Parathyroid adenoma (tissue), 2 donors: ENCODE results near the gene TRMT61A.

Experiments used
- H2AFZ ChIP-seq: fragments of 300-600 bp; sonication (generic); one replicate; pipeline ENCODE4 v1.7.0; 2017; ENCODE audit warnings: antibody characterized with exemption, mild to moderate bottlenecking
- H3K27ac ChIP-seq: fragments of 300-600 bp; sonication (generic); one replicate; pipeline ENCODE4 v1.7.0; 2017
- H3K27me3 ChIP-seq: fragments of 300-600 bp; sonication (generic); one replicate; pipeline ENCODE4 v1.7.0; 2017; ENCODE audit warnings: low read length; ENCODE audit not compliant: control insufficient read depth, insufficient read depth
- H3K36me3 ChIP-seq: fragments of 300-600 bp; sonication (generic); one replicate; pipeline ENCODE4 v1.7.0; 2017; ENCODE audit warnings: low read length; ENCODE audit not compliant: control insufficient read depth, insufficient read depth
- H3K4me1 ChIP-seq: fragments of 300-600 bp; sonication (generic); one replicate; pipeline ENCODE4 v1.7.0; 2017; ENCODE audit warnings: control low read depth
- H3K4me2 ChIP-seq: fragments of 300-600 bp; sonication (generic); one replicate; pipeline ENCODE4 v1.7.0; 2017; ENCODE audit warnings: low read length
- H3K4me3 ChIP-seq: fragments of 300-600 bp; sonication (generic); one replicate; pipeline ENCODE4 v1.7.0; 2017; ENCODE audit warnings: low read depth, low read length
- H3K79me2 ChIP-seq: fragments of 300-600 bp; sonication (generic); one replicate; pipeline ENCODE4 v1.7.0; 2017; ENCODE audit warnings: control low read depth
- H3K9ac ChIP-seq: fragments of 300-600 bp; sonication (generic); one replicate; pipeline ENCODE4 v1.7.0; 2017; ENCODE audit warnings: mild to moderate bottlenecking
- H3K9me3 ChIP-seq: fragments of 300-600 bp; sonication (generic); one replicate; pipeline ENCODE4 v1.7.0; 2017; ENCODE audit warnings: low read length; ENCODE audit not compliant: control insufficient read depth
- TF ChIP-seq, protein P1 (sequence below): fragments of 300-600 bp; sonication (generic); IDR thresholded peaks from one replicate; pipeline ENCODE4 v1.7.0; 2017; ENCODE audit warnings: antibody characterized with exemption, mild to moderate bottlenecking
- donor health status: primary hyperparathyroidism.

The TRMT61A gene

DNA sequence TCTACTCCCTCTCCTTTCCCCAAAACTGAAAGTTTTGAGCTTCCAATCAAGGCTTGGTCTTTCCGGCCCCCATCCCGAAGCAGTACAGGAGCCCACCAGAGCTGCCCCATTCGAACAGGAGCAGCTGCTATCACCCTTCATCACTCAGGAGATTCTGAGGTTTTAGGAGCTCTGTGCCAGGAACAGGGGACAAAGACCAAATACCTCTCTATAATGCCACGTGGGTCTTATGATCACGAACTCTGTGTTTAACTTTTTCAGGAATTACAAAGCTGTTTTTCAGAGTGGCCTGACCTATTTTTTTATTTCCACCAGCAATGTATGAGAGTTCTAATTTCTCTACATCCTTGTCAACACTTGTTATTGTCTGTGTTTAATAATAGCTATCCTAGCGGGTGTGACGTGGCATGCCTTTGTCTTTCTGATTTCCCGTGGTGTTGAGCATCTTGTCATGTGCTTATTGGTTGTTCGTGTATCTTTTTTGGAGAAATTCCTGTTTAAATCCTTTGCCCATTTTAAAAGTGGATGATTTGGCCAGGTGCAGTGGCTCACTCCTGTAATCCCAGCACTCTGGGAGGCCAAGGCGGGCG lies 55.4 kb downstream of the TRMT61A start:
- H3K4me3 ChIP-seq, result no peak overlapping the region
- H3K36me3 ChIP-seq, result no peaks in the 10 kb centered on the region
- no peak overlapping the region for H3K9ac ChIP-seq
- no peak overlapping the region for H3K4me2 ChIP-seq
- H3K79me2 ChIP-seq, result peaks cover 21% of the 10 kb centered on the region
- no peaks in the 10 kb centered on the region for H3K9me3 ChIP-seq
- no peak overlapping the region for H2AFZ ChIP-seq
- TF ChIP-seq, protein P1, sequence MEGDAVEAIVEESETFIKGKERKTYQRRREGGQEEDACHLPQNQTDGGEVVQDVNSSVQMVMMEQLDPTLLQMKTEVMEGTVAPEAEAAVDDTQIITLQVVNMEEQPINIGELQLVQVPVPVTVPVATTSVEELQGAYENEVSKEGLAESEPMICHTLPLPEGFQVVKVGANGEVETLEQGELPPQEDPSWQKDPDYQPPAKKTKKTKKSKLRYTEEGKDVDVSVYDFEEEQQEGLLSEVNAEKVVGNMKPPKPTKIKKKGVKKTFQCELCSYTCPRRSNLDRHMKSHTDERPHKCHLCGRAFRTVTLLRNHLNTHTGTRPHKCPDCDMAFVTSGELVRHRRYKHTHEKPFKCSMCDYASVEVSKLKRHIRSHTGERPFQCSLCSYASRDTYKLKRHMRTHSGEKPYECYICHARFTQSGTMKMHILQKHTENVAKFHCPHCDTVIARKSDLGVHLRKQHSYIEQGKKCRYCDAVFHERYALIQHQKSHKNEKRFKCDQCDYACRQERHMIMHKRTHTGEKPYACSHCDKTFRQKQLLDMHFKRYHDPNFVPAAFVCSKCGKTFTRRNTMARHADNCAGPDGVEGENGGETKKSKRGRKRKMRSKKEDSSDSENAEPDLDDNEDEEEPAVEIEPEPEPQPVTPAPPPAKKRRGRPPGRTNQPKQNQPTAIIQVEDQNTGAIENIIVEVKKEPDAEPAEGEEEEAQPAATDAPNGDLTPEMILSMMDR, result no peak
- no peaks in the 10 kb centered on the region for H3K27me3 ChIP-seq
- H3K27ac ChIP-seq, result no peak overlapping the region
- no peaks in the 10 kb centered on the region for H3K4me1 ChIP-seq
